ENCODE results near the gene TARS2. TPM values are rescaled to one million over a fixed set of nuclear protein-coding genes. Genes with fewer than 3 reads are reported as not detected.

TARS2 gene
- total and polyA plus RNA-seq, 2 of the 13 experiments (the other 11 are each of a cell fraction or from before 2014, with no cell fraction given): 21.3 to 22.8 TPM

DNA sequence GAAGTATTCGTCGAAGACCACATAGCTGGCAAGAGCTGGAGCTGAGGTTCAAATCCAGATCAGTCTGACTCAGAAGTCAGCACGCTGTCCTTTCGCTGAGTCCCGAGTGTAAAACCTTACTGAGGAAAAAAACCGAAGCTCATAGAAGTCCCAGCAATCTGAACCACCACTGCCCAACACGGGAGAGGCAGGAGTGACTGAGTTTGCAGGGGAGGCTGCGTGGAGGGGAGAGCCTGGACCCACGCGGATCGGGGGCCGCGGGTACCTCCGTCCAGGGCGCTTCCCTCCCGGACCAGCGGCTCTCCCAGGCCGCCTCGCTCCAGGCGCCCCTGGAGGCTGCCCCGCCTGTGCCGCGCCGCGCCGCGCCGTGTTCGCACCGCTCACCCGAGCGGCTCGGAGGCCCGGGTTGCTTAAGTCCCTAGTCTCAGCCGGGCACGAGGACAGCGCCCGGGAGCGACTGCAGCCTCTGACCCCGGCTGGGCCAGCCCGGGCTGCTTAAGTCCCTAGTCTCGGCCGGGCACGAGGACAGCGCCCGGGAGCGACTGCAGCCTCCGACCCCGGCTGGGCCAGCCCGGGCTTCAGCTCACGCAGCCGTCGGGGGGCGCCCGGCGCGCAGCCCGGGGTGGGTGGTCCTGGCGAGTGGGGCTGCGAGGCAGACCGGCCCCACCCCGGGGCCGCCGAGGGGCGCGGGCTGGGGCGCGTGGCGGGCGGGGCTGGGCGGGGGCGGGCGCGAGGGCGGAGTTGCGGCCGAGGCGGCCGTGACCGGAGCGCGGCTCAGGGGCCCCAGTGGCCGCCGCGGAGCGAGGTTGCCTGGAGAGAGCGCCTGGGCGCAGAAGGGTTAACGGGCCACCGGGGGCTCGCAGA lies 61.6 kb downstream of the TARS2 start, which contains the start of gene ADAMTSL4 (continued):
- TF ChIP-seq ZNF142 (CRISPR knock-in tag; IDR thresholded peaks at IDR 0.05) (peak; percentile 25; the same call in 1 of the 2 replicates), XRCC5 (optimal IDR thresholded peaks at IDR 0.05; ENCODE audit: low read length) (peak; percentile 31), ZMYM4 (CRISPR knock-in tag; IDR thresholded peaks at IDR 0.05) (no peak), SMC3 (IDR thresholded peaks at IDR 0.05; ENCODE audit: low read length) (no peak), ZBTB38 (CRISPR knock-in tag; IDR thresholded peaks at IDR 0.05) (0 out of 2 replicates have a peak, but pooled peaks have one; percentile 16), ZNF232 (CRISPR knock-in tag; IDR thresholded peaks at IDR 0.05; ENCODE audit: borderline replicate concordance) (peak; percentile 29; the same call in 1 of the 2 replicates), SAP130 (CRISPR knock-in tag; IDR thresholded peaks at IDR 0.05; ENCODE audit: low read depth) (no peak), ZSCAN20 (CRISPR knock-in tag; IDR thresholded peaks at IDR 0.05; ENCODE audit: borderline replicate concordance) (0 out of 2 replicates have a peak, but pooled peaks have one; percentile 63)
- TF ChIP-seq, protein P1, sequence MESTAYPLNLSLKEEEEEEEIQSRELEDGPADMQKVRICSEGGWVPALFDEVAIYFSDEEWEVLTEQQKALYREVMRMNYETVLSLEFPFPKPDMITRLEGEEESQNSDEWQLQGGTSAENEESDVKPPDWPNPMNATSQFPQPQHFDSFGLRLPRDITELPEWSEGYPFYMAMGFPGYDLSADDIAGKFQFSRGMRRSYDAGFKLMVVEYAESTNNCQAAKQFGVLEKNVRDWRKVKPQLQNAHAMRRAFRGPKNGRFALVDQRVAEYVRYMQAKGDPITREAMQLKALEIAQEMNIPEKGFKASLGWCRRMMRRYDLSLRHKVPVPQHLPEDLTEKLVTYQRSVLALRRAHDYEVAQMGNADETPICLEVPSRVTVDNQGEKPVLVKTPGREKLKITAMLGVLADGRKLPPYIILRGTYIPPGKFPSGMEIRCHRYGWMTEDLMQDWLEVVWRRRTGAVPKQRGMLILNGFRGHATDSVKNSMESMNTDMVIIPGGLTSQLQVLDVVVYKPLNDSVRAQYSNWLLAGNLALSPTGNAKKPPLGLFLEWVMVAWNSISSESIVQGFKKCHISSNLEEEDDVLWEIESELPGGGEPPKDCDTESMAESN (CRISPR knock-in tag; conservative IDR thresholded peaks at IDR 0.05): peak; percentile 55; the same call in 1 of the 2 replicates
